H1 (cell line): ENCODE data around the gene PIGM. TPM values are rescaled to one million over a fixed set of nuclear protein-coding genes. Genes with fewer than 3 reads are reported as not detected.

ENCODE experiments used
- CTCF ChIA-PET: fragments of 300-600 bp; sonication (Branson Sonifier 250); formaldehyde crosslinking; loops from one replicate; lab custom pipeline; 2021; ENCODE audit not compliant: partially characterized antibody; lab: Charles Lee
- POLR2A ChIA-PET: fragments of 300-600 bp; sonication (Branson Sonifier 250); formaldehyde crosslinking; loops from one replicate; lab custom pipeline; 2021; ENCODE audit warnings: inconsistent platforms; ENCODE audit not compliant: partially characterized antibody; lab: Charles Lee
- DNase-seq, 2 experiments: peaks; one replicate each; pipeline versions ENCODE4 v3.0.0 to v3.0.0-alpha.2; 2010 to 2022; ENCODE audit warnings: low spot score in 2 of 2, low read depth in 1 of 2, mixed read lengths in 1 of 2
- FAIRE-seq: peaks from 2 replicates; lab custom pipeline; 2011; peaks lifted over from hg19 to GRCh38; lab: Jason Lieb, UNC
- H2AFZ ChIP-seq: 2 replicates; pipeline ENCODE4 v1.8.1; 2012; ENCODE audit warnings: low read length, inconsistent platforms
- H2AK5ac ChIP-seq: 2 replicates; pipeline ENCODE4 v1.6.1; 2013; ENCODE audit warnings: low read depth, low read length
- H2BK120ac ChIP-seq: replicated peaks from 2 replicates; pipeline ENCODE3; 2013; ENCODE audit warnings: low read depth, low read length, inconsistent platforms
- H2BK12ac ChIP-seq: 2 replicates; pipeline ENCODE4 v1.6.1; 2013; ENCODE audit warnings: low read depth, low read length
- H2BK15ac ChIP-seq: 2 replicates; pipeline ENCODE4 v1.6.1; 2013; ENCODE audit warnings: low read length
- H2BK20ac ChIP-seq: 2 replicates; pipeline ENCODE4 v1.6.1; 2013; ENCODE audit warnings: low read length
- H2BK5ac ChIP-seq: 2 replicates; pipeline ENCODE4 v1.6.1; 2013; ENCODE audit warnings: low read depth, low read length
- H3K14ac ChIP-seq: 2 replicates; pipeline ENCODE4 v1.6.1; 2013; ENCODE audit warnings: inconsistent platforms; ENCODE audit not compliant: insufficient read length
- H3K18ac ChIP-seq: 2 replicates; pipeline ENCODE4 v1.6.1; 2013; ENCODE audit warnings: low read length; ENCODE audit errors: extremely low read depth
- H3K23ac ChIP-seq: 2 replicates; pipeline ENCODE4 v1.6.1; 2013; ENCODE audit warnings: inconsistent platforms; ENCODE audit not compliant: insufficient read length
- H3K23me2 ChIP-seq: 2 replicates; pipeline ENCODE4 v1.6.1; 2013; ENCODE audit warnings: low read depth, low read length
- H3K27ac ChIP-seq: 2 replicates; pipeline ENCODE4 v1.6.1; 2011; ENCODE audit warnings: low read depth, low read length, inconsistent platforms
- H3K27me3 ChIP-seq, 4 experiments: replicated peaks in 1 of 4; 1 replicate in 1 of 4; 2 replicates in 3 of 4; pipeline versions ENCODE4 v1.6.1 to v1.8.1; 2011 to 2013; ENCODE audit warnings: low read length in 3 of 4, mild to moderate bottlenecking in 3 of 4, inconsistent platforms in 2 of 4, mixed read lengths in 2 of 4, moderate library complexity in 1 of 4; ENCODE audit not compliant: control insufficient read depth in 3 of 4, insufficient read depth in 3 of 4; ENCODE audit errors: extremely low read depth in 1 of 4
- H3K36me3 ChIP-seq, 4 experiments: 2 replicates each; pipeline versions ENCODE4 v1.6.1 to v1.8.1; 2011 to 2013; ENCODE audit warnings: mild to moderate bottlenecking in 4 of 4, low read length in 3 of 4, moderate library complexity in 2 of 4, control low read depth in 1 of 4, inconsistent platforms in 1 of 4; ENCODE audit not compliant: insufficient read depth in 4 of 4, control insufficient read depth in 2 of 4
- H3K4ac ChIP-seq: replicated peaks from 2 replicates; pipeline ENCODE3; 2013; ENCODE audit warnings: low read length, low read depth, mixed read lengths, inconsistent platforms; ENCODE audit not compliant: insufficient read length
- H3K4me1 ChIP-seq, 4 experiments: replicated peaks in 1 of 4; 1 replicate in 1 of 4; 2 replicates in 3 of 4; pipeline versions ENCODE4 v1.6.1 to v1.8.1; 2011 to 2013; ENCODE audit warnings: low read length in 3 of 4, inconsistent platforms in 2 of 4, mixed read lengths in 1 of 4; ENCODE audit not compliant: insufficient read depth in 4 of 4, control insufficient read depth in 3 of 4
- H3K4me2 ChIP-seq, 2 experiments: 2 replicates each; pipeline versions ENCODE4 v1.6.1 to v1.8.1; 2011 to 2013; ENCODE audit warnings: low read depth in 2 of 2, low read length in 2 of 2, control low read depth in 1 of 2, inconsistent platforms in 1 of 2, mild to moderate bottlenecking in 1 of 2; ENCODE audit not compliant: insufficient read depth in 1 of 2
- H3K4me3 ChIP-seq, 4 experiments: fragments of 200-600, 300-600 bp in 1 of 4; sonication (generic), shearing (Covaris generic), sonication (Bioruptor Twin) in 1 of 4; 2 replicates each; pipeline versions ENCODE4 v1.5.1 to v1.8.1; 2011 to 2016; ENCODE audit warnings: low read length in 4 of 4, low read depth in 3 of 4, control low read depth in 2 of 4, inconsistent platforms in 2 of 4, mild to moderate bottlenecking in 2 of 4, mixed read lengths in 1 of 4, moderate library complexity in 1 of 4; ENCODE audit not compliant: insufficient read depth in 2 of 4; ENCODE audit errors: extremely low read depth in 1 of 4
- H3K56ac ChIP-seq: replicated peaks from 2 replicates; pipeline ENCODE3; 2013; ENCODE audit warnings: low read depth, mild to moderate bottlenecking, mixed read lengths, low read length, inconsistent platforms; ENCODE audit not compliant: insufficient read length
- H3K79me1 ChIP-seq: 2 replicates; pipeline ENCODE4 v1.6.1; 2013; ENCODE audit warnings: low read depth, low read length, control low read depth
- H3K79me2 ChIP-seq, 2 experiments: 2 replicates each; pipeline versions ENCODE4 v1.6.1 to v1.8.1; 2012 to 2013; ENCODE audit warnings: low read length in 2 of 2, mild to moderate bottlenecking in 2 of 2, inconsistent platforms in 1 of 2; ENCODE audit not compliant: insufficient read depth in 2 of 2, control insufficient read depth in 1 of 2
- H3K9ac ChIP-seq, 4 experiments: replicated peaks in 1 of 4; 1 replicate in 1 of 4; 2 replicates in 3 of 4; pipeline versions ENCODE4 v1.6.1 to v1.8.1; 2011 to 2013; ENCODE audit warnings: low read depth in 3 of 4, low read length in 3 of 4, control low read depth in 2 of 4, mild to moderate bottlenecking in 2 of 4, moderate library complexity in 2 of 4, inconsistent platforms in 1 of 4; ENCODE audit errors: extremely low read depth in 1 of 4
- H3K9me3 ChIP-seq, 2 experiments: 2 replicates each; pipeline versions ENCODE4 v1.6.1 to v1.8.1; 2012 to 2013; ENCODE audit warnings: mild to moderate bottlenecking in 2 of 2, moderate library complexity in 2 of 2, control low read depth in 1 of 2, inconsistent platforms in 1 of 2, low read depth in 1 of 2, low read length in 1 of 2, mixed read lengths in 1 of 2; ENCODE audit not compliant: insufficient read depth in 2 of 2
- H4K20me1 ChIP-seq, 2 experiments: replicated peaks in 1 of 2; 2 replicates each; pipeline versions ENCODE3 to v1.8.1; 2011 to 2013; ENCODE audit warnings: inconsistent platforms in 2 of 2, low read length in 2 of 2, mild to moderate bottlenecking in 1 of 2; ENCODE audit not compliant: insufficient read depth in 2 of 2, control insufficient read depth in 1 of 2
- H4K5ac ChIP-seq: 2 replicates; pipeline ENCODE4 v1.6.1; 2013; ENCODE audit warnings: low read length, low read depth, mixed read lengths, inconsistent platforms; ENCODE audit not compliant: insufficient read length
- H4K8ac ChIP-seq: 2 replicates; pipeline ENCODE4 v1.8.0; 2013; ENCODE audit warnings: mild to moderate bottlenecking, moderate library complexity, low read length, inconsistent platforms; ENCODE audit not compliant: insufficient read depth; ENCODE audit errors: extremely low read depth
- H4K91ac ChIP-seq: replicated peaks from 2 replicates; pipeline ENCODE3; 2013; ENCODE audit warnings: low read length, mixed read lengths, inconsistent platforms; ENCODE audit not compliant: insufficient read length
- CHD2 ChIP-seq: IDR thresholded peaks from 2 replicates; pipeline ENCODE4 v1.6.1; 2012; ENCODE audit warnings: low read length, improper control_type of control experiment
- CTBP2 ChIP-seq: IDR thresholded peaks from 2 replicates; pipeline ENCODE4 v1.7.0; 2011; ENCODE audit warnings: borderline replicate concordance, mild to moderate bottlenecking, moderate library complexity, mixed read lengths, low read length; ENCODE audit not compliant: insufficient read depth, insufficient read length
- HDAC6 ChIP-seq: IDR thresholded peaks from one replicate; pipeline ENCODE4 v1.7.1; 2012; ENCODE audit warnings: low read depth, mild to moderate bottlenecking, inconsistent platforms, low read length, moderate library complexity
- KDM4A ChIP-seq: IDR thresholded peaks from one replicate; pipeline ENCODE4 v1.7.1; 2012; ENCODE audit warnings: low read depth, mild to moderate bottlenecking, moderate library complexity, low read length, inconsistent platforms; ENCODE audit not compliant: severe bottlenecking
- MAX ChIP-seq: IDR thresholded peaks from 2 replicates; pipeline ENCODE4 v1.6.1; 2012; ENCODE audit warnings: inconsistent platforms
- RFX5 ChIP-seq: IDR thresholded peaks from 2 replicates; pipeline ENCODE4 v1.6.1; 2011; ENCODE audit warnings: low read depth, low read length, improper control_type of control experiment, borderline replicate concordance
- RNF2 ChIP-seq: fragments of 200-900, 300-1000 bp; sonication (generic); IDR thresholded peaks from 2 replicates; pipeline ENCODE4 v1.7.1; 2016; ENCODE audit warnings: borderline replicate concordance, low read depth, mild to moderate bottlenecking, antibody characterized with exemption, low read length; ENCODE audit not compliant: poor library complexity, severe bottlenecking; ENCODE audit errors: missing control alignments
- SIRT6 ChIP-seq: IDR thresholded peaks from one replicate; pipeline ENCODE4 v1.7.1; 2012; ENCODE audit warnings: low read length, inconsistent platforms
- SRF ChIP-seq: IDR thresholded peaks from 2 replicates; pipeline ENCODE4 v1.6.1; 2011; ENCODE audit warnings: mild to moderate bottlenecking, low read depth, low read length, moderate library complexity
- WGBS, 2 experiments: shearing (Covaris generic) in 1 of 2; methylation state at CpG; one replicate each; pipeline versions ENCODE4 v1.1.6 to v1.1.7; 2013 to 2015; ENCODE audit warnings: low lambda C conversion rate in 2 of 2, mixed read lengths in 2 of 2, inconsistent platforms in 1 of 2, low coverage in 1 of 2, missing lambda C conversion rate in 1 of 2; ENCODE audit not compliant: insufficient replicate concordance in 2 of 2, insufficient coverage in 1 of 2, insufficient read length in 1 of 2; ENCODE audit errors: extremely low coverage in 1 of 2, missing lambda C conversion rate in 1 of 2; 5-methylcytosine and 5-hydroxymethylcytosine counted together
- polyA plus RNA-seq, 7 experiments: library from polyadenylated mRNA; depleted of rRNA in 3 of 7; stranded (reverse) in 5 of 7; unstranded in 2 of 7; fragments of >200 nt in 5 of 7; fragments of 200-250 nt in 2 of 7; gene quantifications; 1 replicate in 5 of 7; 2 replicates in 1 of 7; 4 replicates in 1 of 7; pipeline versions ENCODE4 v1.2.1 to v1.2.3, GENCODE V29; 2011 to 2013; ENCODE audit warnings: missing spikeins in 2 of 7, mixed read lengths in 2 of 7
- total RNA-seq: library from RNA; stranded (reverse); fragmentation: NEBNext Ultra II Directional; extraction: Animal tissue kit (Norgen Biotek cat#: 25700); gene quantifications from 2 replicates; pipeline ENCODE4 v1.2.1, GENCODE V29; 2021

PIGM gene
- total and polyA plus RNA-seq, 2 of the 8 experiments (the other 6 are each of a cell fraction or from before 2014, with no cell fraction given): 5.4 to 6.0 TPM

DNA sequence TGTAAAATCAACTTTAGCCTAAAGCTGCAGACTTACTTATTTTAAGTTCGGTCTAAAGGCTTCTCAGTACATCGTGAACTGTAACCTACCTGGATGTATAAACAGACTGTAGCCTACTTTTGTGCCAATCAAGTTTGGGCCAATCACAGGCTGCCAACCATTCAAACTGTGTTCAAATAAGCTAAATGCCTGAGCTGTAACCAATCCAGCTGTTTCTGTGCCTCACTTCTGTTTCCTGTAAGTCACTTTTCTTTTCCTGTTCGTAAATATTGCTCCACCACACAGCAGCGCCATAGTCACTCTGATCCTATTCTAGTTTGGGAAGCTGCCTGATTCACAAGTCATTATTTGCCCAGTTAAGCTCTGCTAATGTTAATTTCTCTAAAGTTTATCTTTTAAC lies 40.3 kb downstream of the PIGM start:
- WGBS, 2 experiments: 86% methylated on average over 4 of the region's 4 CpGs; no CpG with 5 or more reads in 1 of the 2 experiments
- H2AFZ ChIP-seq: no peak overlapping the region

More for the DNA sequence above, 40.3 kb downstream of the PIGM start:
- no peak overlapping the region for H4K91ac ChIP-seq
- peaks cover 0 to 5% of the 10 kb centered on the region in 2 experiments; a peak in 1 of 4 replicates for H3K9me3 ChIP-seq
- H2BK15ac ChIP-seq: no peak overlapping the region
- H3K23me2 ChIP-seq: no peaks in the 10 kb centered on the region; the same call in 1 of the 2 replicates
- H2AK5ac ChIP-seq: no peak overlapping the region
- H2BK12ac ChIP-seq: no peak overlapping the region
- TF ChIP-seq CHD2: no peak
- TF ChIP-seq SIRT6: no peak
- no peak for TF ChIP-seq CTBP2
- TF ChIP-seq SRF: no peak
- TF ChIP-seq KDM4A: no peak
- TF ChIP-seq RNF2: no peak
- no peak for TF ChIP-seq MAX
- TF ChIP-seq RFX5: no peak
- TF ChIP-seq HDAC6: no peak
- H2BK5ac ChIP-seq: no peak overlapping the region
- no peak overlapping the region for H3K18ac ChIP-seq
- no peak overlapping the region for H2BK20ac ChIP-seq
- H3K9ac ChIP-seq: no peak overlapping the region
- H3K4me3 ChIP-seq: no peak overlapping the region
- H3K4me1 ChIP-seq: no peaks in the 10 kb centered on the region
- H3K79me1 ChIP-seq: no peaks in the 10 kb centered on the region
- no peak overlapping the region for H3K27ac ChIP-seq
- no peak overlapping the region for H3K4ac ChIP-seq
- H3K14ac ChIP-seq: no peak overlapping the region
- no peak overlapping the region for H3K56ac ChIP-seq
- no peaks in the 10 kb centered on the region for H3K27me3 ChIP-seq
- no peak overlapping the region for H2BK120ac ChIP-seq
- H4K8ac ChIP-seq: no peak overlapping the region
- FAIRE-seq: no peak
- H3K79me2 ChIP-seq: no peaks in the 10 kb centered on the region
- CTCF ChIA-PET: interaction anchor here (1.2 to 8.9 kb wide), 5 partner anchors 13 to 58 kb away, joined by 3 to 98 read pairs (median 4); no protein-coding TSS in a partner anchor
- H3K36me3 ChIP-seq: no peaks in the 10 kb centered on the region
- POLR2A ChIA-PET: interaction anchor here (1.1 kb wide), 1 partner anchor 45 kb away, joined by 3 read pairs; no protein-coding TSS in a partner anchor
- peak in 1 of 2 experiments; percentile 36 for DNase-seq
- no peaks in the 10 kb centered on the region for H4K20me1 ChIP-seq
- no peak overlapping the region for H3K4me2 ChIP-seq
- H3K23ac ChIP-seq: no peak overlapping the region
- H4K5ac ChIP-seq: no peak overlapping the region
